ENCODE results near the gene CHRND.

Gene CHRND

GRCh38 chr2:232574674-232575403 lies 48.9 kb downstream of the CHRND start:
- DNase-seq (ENCODE audit: low read depth in 1 of 2, low spot score in 1 of 2): no peak
- TF ChIP-seq REST (IDR thresholded peaks at IDR 0.05; ENCODE audit: insufficient replicate concordance, low read depth): no peak
- no peak overlapping the region for H3K4me3 ChIP-seq (replicated peaks; ENCODE audit: insufficient read depth, low read length)
- H3K27ac ChIP-seq (replicated peaks): no peak overlapping the region
- no peaks in the 10 kb centered on the region for H3K27me3 ChIP-seq (ENCODE audit: insufficient read depth, poor library complexity, severe bottlenecking)

GRCh38 chr2:232575404-232575746 lies 49.4 kb downstream of the CHRND start:
- H3K27ac ChIP-seq (replicated peaks): no peak overlapping the region
- no peak for TF ChIP-seq POLR2AphosphoS5 (IDR thresholded peaks at IDR 0.05; ENCODE audit: low read depth)
- no peak for TF ChIP-seq CTCF (IDR thresholded peaks at IDR 0.05; ENCODE audit: insufficient read depth, low read length)
- TF ChIP-seq GABPA (IDR thresholded peaks at IDR 0.05; ENCODE audit: low read depth): no peak
- TF ChIP-seq REST (IDR thresholded peaks at IDR 0.05; ENCODE audit: insufficient replicate concordance, low read depth): no peak
- TF ChIP-seq SPI1 (IDR thresholded peaks at IDR 0.05; ENCODE audit: borderline replicate concordance, low read depth): no peak
- no peak for DNase-seq (ENCODE audit: low read depth in 1 of 2, low spot score in 1 of 2)
- no peaks in the 10 kb centered on the region for H3K27me3 ChIP-seq (ENCODE audit: insufficient read depth, poor library complexity, severe bottlenecking)
- H3K4me3 ChIP-seq (replicated peaks; ENCODE audit: insufficient read depth, low read length): no peak overlapping the region

GRCh38 chr2:232576995-232577394 lies 51.0 kb downstream of the CHRND start:
- H3K4me3 ChIP-seq (replicated peaks; ENCODE audit: insufficient read depth, low read length): no peak overlapping the region
- H3K27ac ChIP-seq (replicated peaks): no peak overlapping the region
- DNase-seq (ENCODE audit: low read depth in 1 of 2, low spot score in 1 of 2): no peak
- TF ChIP-seq SPI1 (IDR thresholded peaks at IDR 0.05; ENCODE audit: borderline replicate concordance, low read depth) (no peak), REST (IDR thresholded peaks at IDR 0.05; ENCODE audit: insufficient replicate concordance, low read depth) (no peak), GABPA (IDR thresholded peaks at IDR 0.05; ENCODE audit: low read depth) (no peak), CTCF (IDR thresholded peaks at IDR 0.05; ENCODE audit: insufficient read depth, low read length) (no peak), POLR2AphosphoS5 (IDR thresholded peaks at IDR 0.05; ENCODE audit: low read depth) (no peak)
- H3K27me3 ChIP-seq (ENCODE audit: insufficient read depth, poor library complexity, severe bottlenecking): no peaks in the 10 kb centered on the region
